Psoas muscle (tissue), 8 donors: Measurements from ENCODE around the gene MUC5B. TPM values are rescaled to one million over a fixed set of nuclear protein-coding genes. Genes with fewer than 3 reads are reported as not detected.
"Not testable (repeated sequence)": the region's sequence is repeated elsewhere in the genome, so short reads cannot be mapped to it uniquely, and the experiment has no call there.

Experiments
- ATAC-seq, 4 donors: fragments of 200-7000 bp; cut with Tn5 transposase; one replicate each; pipeline ENCODE4 v1.9.1; 2020; ENCODE audit warnings: moderate library complexity in 3 of 4, mild to moderate bottlenecking in 2 of 4
- DNase-seq, 2 donors: peaks; one replicate each; pipeline ENCODE4 v3.0.0-alpha.2; 2020
- H3K27ac ChIP-seq: fragments of 200-600 bp; one replicate; pipeline ENCODE4 v1.8.0; 2022
- H3K27me3 ChIP-seq, 3 donors: fragments of 200-600 bp in 1 of 3; one replicate each; pipeline versions ENCODE4 v1.6.1 to v1.8.0; 2013 to 2022; ENCODE audit warnings: low read length in 2 of 3, mild to moderate bottlenecking in 2 of 3, moderate library complexity in 1 of 3; ENCODE audit not compliant: insufficient read depth in 3 of 3
- H3K36me3 ChIP-seq, 2 donors: fragments of 200-600 bp in 1 of 2; one replicate each; pipeline versions ENCODE4 v1.6.1 to v1.8.0; 2013 to 2022; ENCODE audit warnings: low read depth in 1 of 2, mild to moderate bottlenecking in 1 of 2, moderate library complexity in 1 of 2; ENCODE audit not compliant: insufficient read depth in 1 of 2
- H3K4me1 ChIP-seq: fragments of 200-600 bp; one replicate; pipeline ENCODE4 v1.8.0; 2022
- H3K4me3 ChIP-seq: fragments of 200-600 bp; one replicate; pipeline ENCODE4 v1.8.0; 2022; ENCODE audit warnings: mild to moderate bottlenecking
- H3K9me3 ChIP-seq: fragments of 200-600 bp; one replicate; pipeline ENCODE4 v1.8.0; 2022
- WGBS, 3 donors: extraction: QIAGEN DNeasy Blood & Tissue Kit; methylation state at CpG; one replicate each; pipeline versions ENCODE4 v1.1.6 to v1.1.7; 2013; 5-methylcytosine and 5-hydroxymethylcytosine counted together
- intact Hi-C, 2 donors: fragments of 100-400 bp; cut with DNase I; formaldehyde crosslinking; loops; one replicate each; pipeline versions ENCODE4 v1.11.0 to v1.14.2; 2022
- long read RNA-seq, 2 donors: library from polyadenylated mRNA; unstranded; transcript quantifications; one replicate each; pipeline ENCODE4 v2.0.0, GENCODE V29; 2021
- polyA plus RNA-seq, 3 donors: library from polyadenylated mRNA; stranded (reverse); fragments of 200-250 nt; gene quantifications; one replicate each; pipeline ENCODE4 v1.2.3, GENCODE V29; 2013
- total RNA-seq, 4 donors: library from RNA; stranded (reverse); fragmentation: NEBNext Ultra II Directional in 2 of 4; extraction: Animal tissue kit (Norgen Biotek cat#: 25700) in 2 of 4; gene quantifications; one replicate each; pipeline versions ENCODE4 v1.2.1 to v1.2.4, GENCODE V29; 2021 to 2023
- TF ChIP-seq, protein P1 (sequence below): fragments of 200-600 bp; IDR thresholded peaks from one replicate; pipeline ENCODE4 v1.8.0; 2022; ENCODE audit warnings: antibody characterized with exemption
- donor health status: healthy with polysubstance abuse.
- donor health status: DM: no; HTN: no; CAD: no; lungs with moderate emphysema.
- donor health status: Bipolar disorder and iron deficiency.
- donor health status: healthy.
- donor health status: DM: yes; HTN: yes; CAD: no.
- donor health status: DM: no; HTN: no; CAD: no.
- donor health status: DM: no; HTN: no; CAD: no.
- donor health status: DM: yes; HTN: yes; CAD: no.

Gene MUC5B, protein sequence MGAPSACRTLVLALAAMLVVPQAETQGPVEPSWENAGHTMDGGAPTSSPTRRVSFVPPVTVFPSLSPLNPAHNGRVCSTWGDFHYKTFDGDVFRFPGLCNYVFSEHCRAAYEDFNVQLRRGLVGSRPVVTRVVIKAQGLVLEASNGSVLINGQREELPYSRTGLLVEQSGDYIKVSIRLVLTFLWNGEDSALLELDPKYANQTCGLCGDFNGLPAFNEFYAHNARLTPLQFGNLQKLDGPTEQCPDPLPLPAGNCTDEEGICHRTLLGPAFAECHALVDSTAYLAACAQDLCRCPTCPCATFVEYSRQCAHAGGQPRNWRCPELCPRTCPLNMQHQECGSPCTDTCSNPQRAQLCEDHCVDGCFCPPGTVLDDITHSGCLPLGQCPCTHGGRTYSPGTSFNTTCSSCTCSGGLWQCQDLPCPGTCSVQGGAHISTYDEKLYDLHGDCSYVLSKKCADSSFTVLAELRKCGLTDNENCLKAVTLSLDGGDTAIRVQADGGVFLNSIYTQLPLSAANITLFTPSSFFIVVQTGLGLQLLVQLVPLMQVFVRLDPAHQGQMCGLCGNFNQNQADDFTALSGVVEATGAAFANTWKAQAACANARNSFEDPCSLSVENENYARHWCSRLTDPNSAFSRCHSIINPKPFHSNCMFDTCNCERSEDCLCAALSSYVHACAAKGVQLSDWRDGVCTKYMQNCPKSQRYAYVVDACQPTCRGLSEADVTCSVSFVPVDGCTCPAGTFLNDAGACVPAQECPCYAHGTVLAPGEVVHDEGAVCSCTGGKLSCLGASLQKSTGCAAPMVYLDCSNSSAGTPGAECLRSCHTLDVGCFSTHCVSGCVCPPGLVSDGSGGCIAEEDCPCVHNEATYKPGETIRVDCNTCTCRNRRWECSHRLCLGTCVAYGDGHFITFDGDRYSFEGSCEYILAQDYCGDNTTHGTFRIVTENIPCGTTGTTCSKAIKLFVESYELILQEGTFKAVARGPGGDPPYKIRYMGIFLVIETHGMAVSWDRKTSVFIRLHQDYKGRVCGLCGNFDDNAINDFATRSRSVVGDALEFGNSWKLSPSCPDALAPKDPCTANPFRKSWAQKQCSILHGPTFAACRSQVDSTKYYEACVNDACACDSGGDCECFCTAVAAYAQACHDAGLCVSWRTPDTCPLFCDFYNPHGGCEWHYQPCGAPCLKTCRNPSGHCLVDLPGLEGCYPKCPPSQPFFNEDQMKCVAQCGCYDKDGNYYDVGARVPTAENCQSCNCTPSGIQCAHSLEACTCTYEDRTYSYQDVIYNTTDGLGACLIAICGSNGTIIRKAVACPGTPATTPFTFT (N-terminal part only)
- under 1 TPM in 3 of 4 donors, not detected in 1; 0.02 to 0.41 (median 0.20) TPM for total RNA-seq
- under 1 TPM in 1 of 3 donors, not detected in 2; under 0.01 TPM for polyA plus RNA-seq
- long read RNA-seq, donor 1 = 0 reads
- long read RNA-seq, donor 2, partial matches to known transcripts = 0 of 1 reads
- long read RNA-seq, donor 2, other reads (novel, unspliced or antisense) = 1 of 1 reads

DNA sequence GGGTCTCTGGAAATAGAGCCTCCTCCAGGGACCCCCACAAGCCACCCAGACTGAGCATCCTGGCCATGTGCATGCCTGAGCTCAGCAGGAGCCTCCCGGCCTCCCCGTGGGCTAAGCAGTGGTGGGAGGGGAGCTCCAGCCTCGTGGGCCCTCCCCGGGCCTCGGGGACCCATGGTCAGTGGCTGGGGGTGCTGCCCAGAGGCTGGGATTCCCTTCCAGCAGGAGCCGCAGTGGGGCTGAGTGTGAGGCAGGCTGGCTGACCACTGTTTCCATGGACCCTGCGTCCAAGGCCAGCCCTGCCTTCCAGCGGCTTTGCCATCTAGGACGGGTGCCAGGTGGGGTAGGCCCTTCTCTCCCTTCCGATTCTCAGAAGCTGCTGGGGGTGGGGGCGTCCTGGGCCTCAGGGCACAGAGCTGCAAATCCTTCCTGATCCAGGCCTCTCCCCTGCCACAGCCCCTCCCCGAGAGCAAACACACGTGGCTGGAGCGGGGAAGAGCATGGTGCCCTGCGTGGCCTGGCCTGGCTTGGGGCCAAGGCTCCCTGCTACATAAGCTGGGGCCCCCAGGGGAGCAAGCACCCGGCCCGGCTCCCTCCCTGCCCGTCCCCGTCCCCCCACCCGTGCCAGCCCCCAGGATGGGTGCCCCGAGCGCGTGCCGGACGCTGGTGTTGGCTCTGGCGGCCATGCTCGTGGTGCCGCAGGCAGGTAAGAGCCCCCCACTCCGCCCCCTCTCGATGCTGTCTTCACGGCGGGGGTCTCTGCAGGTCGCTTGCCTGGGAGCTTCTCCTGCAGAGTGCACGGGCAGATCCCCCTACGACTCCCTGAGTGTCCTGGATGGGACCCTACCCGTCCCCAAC, at the start of gene MUC5B:
MUC5B (plus strand) TSS at position 576 of the 855 bp plus-strand sequence; CDS start at position 634, 58 bp downstream.
- Histone ChIP-seq H3K4me1 (no peaks in the 10 kb centered on the region), H3K27ac (no peak within 1 kb of the TSS), H3K27me3 (peaks cover 0 to 83% (median 13%) of the 10 kb centered on the region in 3 donors), H3K4me3 (no peak within 1 kb of the TSS), H3K36me3 (no peaks in the 10 kb centered on the region), H3K9me3 (no peaks in the 10 kb centered on the region)
- no peak for ATAC-seq
- intact Hi-C loops = no loop called here
- WGBS, 3 donors = 52 to 59% (median 58%) methylated on average over 22 to 36 of the region's 36 CpGs
- peak; percentile 16 to 51 for DNase-seq
- TF ChIP-seq, protein P1, sequence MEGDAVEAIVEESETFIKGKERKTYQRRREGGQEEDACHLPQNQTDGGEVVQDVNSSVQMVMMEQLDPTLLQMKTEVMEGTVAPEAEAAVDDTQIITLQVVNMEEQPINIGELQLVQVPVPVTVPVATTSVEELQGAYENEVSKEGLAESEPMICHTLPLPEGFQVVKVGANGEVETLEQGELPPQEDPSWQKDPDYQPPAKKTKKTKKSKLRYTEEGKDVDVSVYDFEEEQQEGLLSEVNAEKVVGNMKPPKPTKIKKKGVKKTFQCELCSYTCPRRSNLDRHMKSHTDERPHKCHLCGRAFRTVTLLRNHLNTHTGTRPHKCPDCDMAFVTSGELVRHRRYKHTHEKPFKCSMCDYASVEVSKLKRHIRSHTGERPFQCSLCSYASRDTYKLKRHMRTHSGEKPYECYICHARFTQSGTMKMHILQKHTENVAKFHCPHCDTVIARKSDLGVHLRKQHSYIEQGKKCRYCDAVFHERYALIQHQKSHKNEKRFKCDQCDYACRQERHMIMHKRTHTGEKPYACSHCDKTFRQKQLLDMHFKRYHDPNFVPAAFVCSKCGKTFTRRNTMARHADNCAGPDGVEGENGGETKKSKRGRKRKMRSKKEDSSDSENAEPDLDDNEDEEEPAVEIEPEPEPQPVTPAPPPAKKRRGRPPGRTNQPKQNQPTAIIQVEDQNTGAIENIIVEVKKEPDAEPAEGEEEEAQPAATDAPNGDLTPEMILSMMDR = no peak

DNA sequence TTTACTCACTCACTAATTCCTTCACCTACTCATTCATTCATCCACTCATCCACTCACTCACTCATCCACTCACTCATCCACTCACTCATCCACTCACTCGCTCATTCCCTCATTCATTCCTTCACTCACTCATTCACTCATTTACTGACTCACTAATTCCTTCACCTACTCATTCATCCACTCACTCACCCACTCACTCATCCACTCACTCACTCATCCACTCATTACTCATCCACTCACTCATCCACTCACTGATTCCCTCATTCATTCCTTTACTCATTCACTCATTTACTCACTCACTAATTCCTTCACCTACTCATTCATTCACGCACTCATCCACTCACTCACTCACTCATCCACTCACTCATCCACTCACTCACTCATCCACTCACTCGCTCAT, 49.5 kb upstream of the MUC5B start:
- H3K27ac ChIP-seq, ATAC-seq, H3K27me3 ChIP-seq, H3K4me3 ChIP-seq, DNase-seq, intact Hi-C loops, H3K36me3 ChIP-seq, H3K9me3 ChIP-seq, H3K4me1 ChIP-seq: not testable (repeated sequence)
- 92 to 95% (median 95%) methylated on average over 2 to 3 of the region's 3 CpGs for WGBS, 3 donors

DNA sequence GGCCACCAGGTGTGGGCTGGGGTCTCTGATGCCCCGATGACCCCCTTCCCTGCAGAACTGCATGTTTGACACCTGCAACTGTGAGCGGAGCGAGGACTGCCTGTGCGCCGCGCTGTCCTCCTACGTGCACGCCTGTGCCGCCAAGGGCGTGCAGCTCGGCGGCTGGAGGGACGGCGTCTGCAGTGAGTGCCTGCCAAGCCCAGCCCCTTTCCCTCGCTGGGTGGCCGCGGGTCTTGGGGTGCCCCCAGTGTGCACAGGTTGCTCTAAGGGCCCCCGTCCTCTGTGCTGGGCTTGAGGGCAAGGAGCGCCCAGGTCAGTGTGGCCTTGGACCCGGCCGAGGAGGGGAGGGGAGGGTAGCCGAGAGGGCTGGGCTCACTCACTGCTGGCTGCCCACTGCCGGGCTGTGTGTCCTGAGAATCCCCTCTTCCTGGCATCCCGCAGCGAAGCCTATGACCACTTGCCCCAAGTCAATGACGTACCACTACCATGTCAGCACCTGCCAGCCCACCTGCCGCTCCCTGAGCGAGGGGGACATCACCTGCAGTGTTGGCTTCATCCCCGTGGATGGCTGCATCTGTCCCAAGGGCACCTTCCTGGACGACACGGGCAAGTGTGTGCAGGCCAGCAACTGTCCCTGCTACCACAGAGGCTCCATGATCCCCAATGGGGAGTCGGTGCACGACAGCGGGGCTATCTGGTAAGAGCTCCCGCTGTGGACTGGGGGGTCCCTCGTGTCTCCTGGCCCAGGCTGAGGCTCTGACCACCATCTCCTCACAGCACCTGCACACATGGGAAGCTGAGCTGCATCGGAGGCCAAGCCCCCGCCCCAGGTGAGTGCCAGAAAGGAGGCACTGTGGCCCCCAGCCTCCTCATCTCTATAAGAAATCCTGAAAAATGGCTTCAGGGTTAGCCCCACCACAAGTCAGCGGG, 48.2 kb upstream of the MUC5B start:
- ATAC-seq (peak in 1 of 4 donors; percentile 29), DNase-seq (peak; percentile 10 to 51)
- H3K9me3 ChIP-seq = no peaks in the 10 kb centered on the region
- intact Hi-C loops = no loop called here
- H3K36me3 ChIP-seq = no peaks in the 10 kb centered on the region
- no peaks in the 10 kb centered on the region for H3K4me1 ChIP-seq
- TF ChIP-seq, protein P1 = no peak
- no peak overlapping the region for H3K27ac ChIP-seq
- 89 to 92% (median 89%) methylated on average over 36 to 39 of the region's 39 CpGs for WGBS, 3 donors
- peaks cover 0 to 14% (median 2%) of the 10 kb centered on the region in 3 donors for H3K27me3 ChIP-seq
- H3K4me3 ChIP-seq = no peak overlapping the region
